NCI-H446 (cell line): ENCODE measurements around the gene LIMD2.
"Not testable (repeated sequence)": the region's sequence is repeated elsewhere in the genome, so short reads cannot be mapped to it uniquely, and the experiment has no call there.

Experiments
- DNase-seq, 2 experiments: peaks; one replicate each; lab custom pipeline; 2025; lab: John Stamatoyannopoulos, UW

Gene LIMD2

DNA sequence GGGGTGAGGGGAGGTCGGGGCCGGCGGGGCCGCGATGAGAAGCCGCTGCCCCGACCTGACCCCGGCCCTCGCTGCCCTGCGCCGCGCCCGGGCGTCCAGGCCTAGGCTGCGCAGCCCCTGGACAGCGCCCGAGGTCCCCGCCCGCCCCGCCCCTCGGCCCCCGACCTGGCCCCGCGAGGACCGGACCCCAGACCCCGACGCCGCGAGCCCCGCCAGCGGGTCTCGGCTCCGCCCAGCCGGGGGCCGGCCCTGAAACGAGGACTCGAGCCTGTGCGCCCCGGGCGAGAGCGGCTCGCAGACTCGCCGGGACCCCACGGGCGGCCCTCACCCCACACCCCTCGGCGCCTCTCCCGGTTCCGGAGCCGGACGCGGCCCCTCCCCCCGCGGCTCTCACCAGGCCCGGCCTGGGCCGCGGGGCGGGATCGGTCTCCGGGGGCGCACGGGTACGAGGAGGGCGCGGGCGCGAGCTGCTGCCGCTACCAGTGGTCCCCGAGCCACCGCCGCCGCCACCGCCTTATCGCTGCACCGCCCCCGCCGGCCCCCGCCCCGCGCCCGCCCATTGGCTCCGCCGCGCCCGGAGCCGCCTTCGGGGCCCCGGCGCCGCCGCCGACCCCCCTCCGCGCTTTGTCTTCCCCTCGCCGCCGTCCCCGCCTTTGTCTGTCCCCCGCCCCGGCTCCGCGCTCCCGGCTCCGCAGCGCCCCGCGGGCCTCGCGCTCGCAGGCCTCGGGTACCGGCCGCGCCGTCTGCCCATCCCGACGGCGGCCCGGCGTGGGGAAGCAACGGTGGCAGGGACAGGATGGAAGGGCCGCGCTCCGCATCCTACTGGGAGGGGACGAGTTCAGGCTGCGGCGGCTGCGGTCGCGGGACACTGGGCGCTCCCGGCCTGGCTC is at the start of gene LIMD2:
TSS of gene LIMD2 (minus strand) at position 488 of the 890 bp plus-strand sequence. CDS start 827 bp downstream, outside the sequence.
- peak in 1 of 2 experiments; percentile 12 for DNase-seq

DNA sequence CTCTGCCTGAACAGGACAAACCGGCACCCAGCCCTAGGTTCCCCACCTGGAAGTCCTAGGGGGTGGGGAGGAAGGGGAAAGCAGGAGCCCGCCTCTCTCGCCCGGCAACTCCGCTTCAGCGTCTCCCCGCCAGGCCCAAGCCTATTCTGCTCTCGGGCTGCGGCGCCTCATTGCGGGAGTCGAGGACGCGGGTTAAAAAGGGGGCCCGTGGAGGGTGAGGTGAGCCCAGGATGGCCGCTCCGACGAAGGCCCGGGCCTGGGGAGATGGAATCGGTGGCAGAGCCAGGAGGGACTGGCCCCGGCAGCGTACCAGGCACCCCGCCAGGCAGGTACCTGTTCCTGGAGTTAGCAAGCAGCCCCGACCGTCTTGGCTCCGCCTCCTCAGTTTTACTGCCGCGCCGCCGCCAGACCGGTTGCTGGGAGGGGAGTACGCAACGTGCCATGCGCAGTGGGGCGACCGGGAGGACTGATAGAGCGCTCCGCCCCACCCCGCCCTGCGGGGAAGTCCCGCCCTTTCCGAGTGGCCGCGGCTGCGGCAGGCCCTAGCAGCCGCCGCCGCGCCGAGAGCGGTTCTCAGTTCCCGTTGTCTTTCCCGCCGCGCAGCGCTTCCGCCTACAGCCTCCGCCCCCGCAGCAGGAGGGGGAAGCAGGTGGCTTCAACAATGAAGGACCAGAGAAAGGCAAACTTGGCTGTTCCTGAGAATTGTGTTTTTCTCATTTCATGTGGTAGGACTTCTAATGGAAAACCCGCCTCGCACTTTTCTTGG is 41.7 kb upstream of the LIMD2 start, which contains the start of gene STRADA:
TSS of gene STRADA (minus strand) at position 392 of the 766 bp plus-strand sequence. CDS start 13,430 bp downstream, outside the sequence.
- DNase-seq = peak; percentile 92 to 97

DNA sequence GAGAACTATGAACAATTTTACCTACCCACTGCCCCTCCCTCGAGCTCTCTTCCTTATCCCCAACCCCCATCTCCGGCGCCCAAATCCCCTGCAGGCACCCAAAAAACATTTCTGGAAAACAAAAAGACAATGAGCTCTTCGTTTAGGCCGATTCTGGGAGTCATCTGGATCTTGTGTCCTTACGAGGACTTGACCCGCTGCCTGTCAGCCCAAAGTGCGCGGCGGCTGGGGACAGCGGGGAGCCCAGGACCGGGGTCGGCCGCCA is 41.1 kb upstream of the LIMD2 start:
- no peak for DNase-seq

- DNase-seq = no peak
These were observed 40.7 kb upstream of the LIMD2 start for GRCh38 chr17:63740464-63741142.

DNA sequence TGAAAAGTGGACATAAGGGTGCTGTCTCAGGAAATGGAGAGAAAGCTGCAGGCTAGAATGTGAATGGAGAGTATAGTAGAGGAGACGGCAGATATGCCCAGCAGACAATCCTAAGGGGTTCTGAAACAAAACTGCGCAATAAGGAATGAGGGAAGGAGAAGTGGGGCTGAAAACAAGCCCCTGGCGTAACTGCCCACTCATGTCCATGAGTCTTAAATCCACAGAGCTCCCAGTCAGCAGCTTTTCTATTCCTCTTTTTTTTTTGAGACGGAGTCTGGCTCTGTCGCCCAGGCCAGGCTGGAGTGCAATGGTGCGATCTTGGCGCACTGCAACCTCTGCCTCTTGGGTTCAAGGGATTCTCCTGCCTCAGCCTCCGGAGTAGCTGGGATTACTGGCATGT is 35.8 kb upstream of the LIMD2 start:
- no peak for DNase-seq

- DNase-seq = no peak
These were observed 22.5 kb upstream of the LIMD2 start for GRCh38 chr17:63722403-63722802.

GRCh38 chr17:63720194-63720593 is 20.3 kb upstream of the LIMD2 start:
- not testable (repeated sequence) for DNase-seq

- no peak for DNase-seq
These were observed 19.1 kb upstream of the LIMD2 start for GRCh38 chr17:63718988-63719387.

DNA sequence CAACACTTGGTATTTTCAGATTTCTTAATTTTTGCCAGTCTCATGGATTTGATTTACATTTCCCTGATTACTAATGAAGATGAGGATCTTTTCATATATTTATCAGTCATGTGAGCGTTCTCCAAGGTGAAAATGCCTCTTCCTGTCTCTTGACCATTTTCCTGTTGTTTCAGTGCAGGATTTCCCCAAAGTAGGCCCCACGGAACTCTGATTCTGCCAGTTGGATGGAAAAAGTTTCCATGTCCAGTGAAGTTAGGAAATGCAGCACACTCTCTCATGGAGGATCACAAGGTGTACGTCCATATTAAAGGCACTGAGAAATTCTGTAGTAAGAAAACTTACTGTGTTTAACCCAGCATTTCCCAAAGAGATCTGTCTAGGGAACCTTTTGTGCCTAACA is 16.5 kb upstream of the LIMD2 start:
- DNase-seq = no peak

- no peak for DNase-seq
These were observed 14.8 kb upstream of the LIMD2 start for GRCh38 chr17:63714550-63715277.

DNA sequence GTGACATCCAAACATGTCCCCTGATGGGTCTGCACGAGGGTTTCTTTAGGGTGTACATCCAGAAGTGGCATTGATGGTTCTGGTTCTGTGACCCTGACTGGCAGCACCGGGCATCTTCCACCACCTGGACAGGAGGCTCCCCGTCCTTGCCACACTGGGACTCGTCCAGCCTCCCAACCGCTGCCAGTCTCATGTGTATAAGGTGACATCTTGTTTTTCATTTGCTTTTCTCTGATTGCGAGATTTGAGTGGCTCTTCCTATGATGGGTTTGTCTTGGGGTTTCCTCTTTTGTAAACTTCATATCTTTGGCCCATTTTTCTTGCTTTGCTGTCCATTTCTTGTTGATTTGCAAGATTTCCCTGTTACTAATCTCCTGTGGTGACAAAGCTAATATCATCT is 9.2 kb upstream of the LIMD2 start:
- DNase-seq = no peak

DNA sequence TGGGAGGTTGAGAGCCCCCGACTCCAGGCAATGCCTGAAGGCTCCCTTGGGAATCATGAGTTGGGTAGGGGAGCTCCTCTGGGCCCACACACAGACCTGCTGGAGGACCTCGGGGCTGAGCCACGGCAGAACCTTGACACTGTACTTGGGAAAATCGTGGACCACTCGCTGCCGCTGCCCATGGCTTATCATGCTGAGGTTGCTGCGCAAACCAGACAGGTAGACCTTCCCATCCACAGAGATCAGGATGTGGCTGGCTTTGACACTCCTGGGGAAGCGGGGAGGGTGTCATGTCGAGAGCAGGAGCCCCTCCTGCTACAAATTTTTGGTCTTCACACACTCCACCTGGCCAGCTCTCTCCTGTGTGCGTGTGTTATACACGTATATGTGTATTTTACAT is 7.2 kb upstream of the LIMD2 start:
- no peak for DNase-seq

GRCh38 chr17:63706336-63707082 is 6.6 kb upstream of the LIMD2 start:
- no peak for DNase-seq

GRCh38 chr17:63705657-63706056 is 5.7 kb upstream of the LIMD2 start:
- no peak for DNase-seq

DNA sequence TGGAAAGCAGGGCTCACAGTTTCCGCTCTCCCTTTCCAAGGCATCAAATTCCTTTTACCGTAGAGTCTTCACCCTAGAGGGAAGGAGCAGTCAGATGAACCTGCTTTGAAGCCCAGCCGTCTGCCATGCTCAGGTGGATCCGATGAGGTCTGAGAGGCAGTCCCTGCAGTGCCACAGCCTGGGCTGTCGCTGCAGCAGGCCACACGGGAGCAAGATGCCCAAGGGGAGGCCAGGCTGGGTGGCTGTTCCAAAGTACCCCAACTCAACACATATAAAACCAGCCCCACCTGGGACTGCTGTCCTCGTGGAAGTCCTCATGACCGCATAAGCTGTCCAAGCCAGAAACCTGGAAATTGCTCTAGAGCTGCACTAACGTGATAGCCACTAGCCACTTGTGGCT is 4.9 kb upstream of the LIMD2 start:
- no peak for DNase-seq

GRCh38 chr17:63704259-63704576 is 4.3 kb upstream of the LIMD2 start:
- no peak for DNase-seq

GRCh38 chr17:63703556-63704258 is 3.8 kb upstream of the LIMD2 start:
- no peak for DNase-seq

DNA sequence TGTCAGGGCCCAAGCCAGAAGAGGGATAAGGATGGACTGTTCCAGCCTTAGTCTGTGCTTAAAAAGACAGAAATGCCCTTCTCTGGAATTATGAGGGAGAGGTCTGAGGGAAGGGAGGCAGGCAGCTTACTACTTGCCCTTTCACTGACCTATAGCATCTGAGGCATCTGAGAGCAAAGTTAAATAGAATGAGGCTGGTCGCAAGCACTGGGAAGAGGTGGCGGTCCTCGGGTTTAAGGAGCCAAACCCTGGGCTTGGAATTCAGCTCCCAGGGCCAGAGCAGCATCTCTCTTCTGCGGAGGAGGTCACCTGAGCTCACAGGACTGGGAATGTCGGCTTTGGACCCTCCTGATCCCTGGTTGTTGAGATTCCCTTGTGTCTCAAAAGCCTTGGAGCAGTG is 3.1 kb upstream of the LIMD2 start:
- no peak for DNase-seq

- no peak for DNase-seq
These were observed 2.7 kb upstream of the LIMD2 start for GRCh38 chr17:63702721-63703015.

GRCh38 chr17:63701868-63702720 is 2.2 kb upstream of the LIMD2 start:
- DNase-seq = no peak
